EL (cell line): ENCODE results near the gene EBF3.

ENCODE experiments used
- DNase-seq: peaks from one replicate; pipeline ENCODE4 v3.0.0-alpha.2; 2016

EBF3 gene

GRCh38 chr10:129850316-129850715 is 113.8 kb downstream of the EBF3 start:
- DNase-seq: no peak

- DNase-seq: no peak
Observed at GRCh38 chr10:129849853-129850252, 114.2 kb downstream of the EBF3 start.

DNA sequence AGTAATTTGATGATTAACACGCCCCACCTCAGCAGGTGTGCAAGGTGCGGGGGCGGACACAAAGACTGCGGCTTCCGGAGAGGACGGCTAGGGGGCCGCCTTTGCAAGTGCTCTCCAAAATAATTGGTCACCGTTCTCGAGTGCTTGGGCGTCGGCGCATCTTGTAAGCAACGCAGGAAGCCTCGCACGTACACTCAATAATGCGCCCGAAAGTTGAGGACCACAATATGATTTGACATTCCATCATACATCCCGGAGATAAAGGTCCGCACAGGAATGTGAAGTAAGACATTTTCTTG is 114.7 kb downstream of the EBF3 start:
- no peak for DNase-seq

DNA sequence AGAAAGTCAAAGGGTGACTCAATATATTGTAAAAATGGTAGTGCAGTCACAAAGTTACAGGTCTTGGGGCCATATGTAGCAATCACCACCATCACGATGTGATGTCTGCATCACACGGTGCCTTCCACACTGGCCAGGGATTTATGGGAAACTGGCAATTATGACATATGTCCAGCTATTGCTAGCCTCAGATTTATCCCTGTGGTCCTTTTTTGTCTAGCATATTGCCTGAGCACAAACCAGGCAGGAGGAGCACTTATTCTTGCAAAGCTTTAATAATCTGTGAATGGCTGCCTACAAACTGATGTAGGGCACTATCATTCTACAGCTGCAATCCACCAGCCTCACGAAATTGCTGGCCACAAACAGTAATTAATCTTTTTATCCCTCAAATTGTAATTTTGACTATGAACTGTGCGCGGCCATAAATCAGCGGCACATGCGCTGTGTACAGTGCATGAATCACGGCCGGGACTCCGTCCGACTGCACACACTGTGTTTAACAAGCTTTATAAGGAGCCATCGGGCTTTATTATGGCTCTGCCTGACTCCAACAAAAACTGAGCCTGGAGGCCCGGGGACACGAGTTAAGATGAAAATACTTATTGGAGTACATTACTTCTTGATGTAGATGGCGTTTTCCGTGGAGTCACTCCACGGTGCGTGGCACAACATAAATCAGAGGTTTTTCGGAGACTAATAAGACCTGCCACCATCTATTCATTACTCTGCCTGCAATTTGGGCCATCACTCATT is 115.2 kb downstream of the EBF3 start:
- DNase-seq: no peak

GRCh38 chr10:129847741-129848483 is 116.2 kb downstream of the EBF3 start:
- DNase-seq: no peak

DNA sequence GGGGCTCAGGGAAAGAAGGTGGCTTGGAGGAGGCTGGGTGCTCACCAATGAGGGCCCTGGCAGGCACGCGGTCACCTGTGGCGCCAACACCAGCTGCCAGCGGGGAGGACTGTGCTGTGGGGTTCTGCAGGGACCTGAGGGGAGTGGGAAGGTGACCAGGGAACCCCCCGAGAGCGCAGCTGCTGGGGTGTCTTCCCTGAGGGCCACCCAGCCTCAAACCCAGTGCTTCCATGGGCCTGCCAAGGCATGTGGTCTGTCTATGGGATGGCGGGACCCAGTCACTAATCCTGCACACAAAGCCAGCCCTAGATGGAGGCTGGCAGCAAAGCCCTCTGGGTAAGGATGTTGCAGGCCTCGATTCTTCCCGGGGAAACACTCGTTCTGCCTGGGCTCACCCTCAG is 117.1 kb downstream of the EBF3 start:
- no peak for DNase-seq

DNA sequence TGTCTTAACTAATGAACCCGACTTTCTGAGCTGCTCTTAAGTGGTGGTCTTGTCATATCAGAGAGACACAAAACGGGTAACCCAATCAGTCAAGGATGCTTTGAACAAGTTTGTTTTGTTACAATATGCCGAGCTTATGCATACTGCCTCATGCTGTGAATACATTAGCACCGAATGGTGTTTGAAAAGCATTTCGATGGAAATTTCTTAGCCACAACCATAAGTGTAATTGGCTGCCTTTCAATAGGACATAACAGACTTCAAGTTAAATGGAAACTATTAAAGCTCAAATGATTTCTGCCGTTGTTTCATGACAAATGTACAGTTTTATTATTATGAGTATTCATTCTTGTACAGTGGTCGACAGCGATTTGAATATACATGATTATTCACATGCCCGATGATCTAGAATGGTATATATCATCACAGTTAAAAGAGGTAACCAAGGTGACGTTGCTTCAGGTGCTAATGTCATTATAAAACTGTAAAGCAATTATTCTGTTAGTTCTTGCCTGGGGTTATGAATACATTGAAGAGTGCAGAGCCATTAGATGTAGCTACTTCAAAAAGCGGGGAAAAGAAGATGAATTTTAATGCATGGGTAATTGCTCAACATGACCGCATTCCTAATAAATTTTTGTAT is 118.8 kb downstream of the EBF3 start:
- no peak for DNase-seq

DNA sequence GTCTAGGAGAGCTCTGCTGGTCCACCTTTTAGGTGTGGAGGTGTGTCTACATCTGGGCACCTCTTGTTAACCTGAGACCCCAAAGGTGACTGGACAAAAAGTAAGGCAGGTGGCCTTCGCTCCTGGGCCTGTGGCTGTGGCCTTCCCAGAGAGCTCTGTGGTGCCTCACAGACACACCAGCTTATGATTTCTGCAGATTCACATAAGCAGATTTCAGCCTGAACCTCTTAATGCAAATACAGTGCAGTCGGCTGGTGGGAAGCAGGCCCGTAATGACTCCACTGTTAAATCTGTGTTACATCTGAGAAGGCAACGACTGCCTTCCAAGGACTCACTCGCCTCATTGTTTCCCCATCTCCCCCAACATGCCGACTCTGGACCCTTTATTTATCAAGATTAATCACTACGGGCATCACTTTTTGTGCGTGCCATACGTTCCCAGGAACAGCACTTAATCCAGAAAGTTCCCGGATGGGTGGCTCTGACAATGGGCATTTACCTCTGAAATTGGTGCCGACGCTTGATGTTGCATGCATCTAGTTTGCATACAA is 119.8 kb downstream of the EBF3 start:
- no peak for DNase-seq

DNA sequence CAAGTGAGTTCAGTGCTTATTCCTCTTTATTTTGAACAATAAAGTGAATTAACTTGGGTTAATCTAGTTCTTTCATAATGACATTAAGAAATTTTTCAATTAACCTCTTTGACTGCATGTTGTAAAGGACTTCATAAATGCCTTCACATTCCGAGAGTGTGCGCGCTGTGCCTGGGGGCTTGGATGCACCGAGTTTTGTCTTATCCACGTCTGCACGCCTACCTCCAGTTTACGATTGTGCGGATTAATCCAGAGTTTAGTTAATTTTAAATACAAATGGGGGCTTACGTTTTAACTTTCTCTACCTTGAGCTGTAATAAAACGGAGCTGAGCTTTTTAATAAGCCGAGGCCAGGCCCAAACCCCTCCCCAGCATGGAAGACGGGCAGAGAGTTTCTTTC is 120.4 kb downstream of the EBF3 start:
- no peak for DNase-seq

GRCh38 chr10:129843131-129843541 is 120.9 kb downstream of the EBF3 start:
- DNase-seq: no peak

DNA sequence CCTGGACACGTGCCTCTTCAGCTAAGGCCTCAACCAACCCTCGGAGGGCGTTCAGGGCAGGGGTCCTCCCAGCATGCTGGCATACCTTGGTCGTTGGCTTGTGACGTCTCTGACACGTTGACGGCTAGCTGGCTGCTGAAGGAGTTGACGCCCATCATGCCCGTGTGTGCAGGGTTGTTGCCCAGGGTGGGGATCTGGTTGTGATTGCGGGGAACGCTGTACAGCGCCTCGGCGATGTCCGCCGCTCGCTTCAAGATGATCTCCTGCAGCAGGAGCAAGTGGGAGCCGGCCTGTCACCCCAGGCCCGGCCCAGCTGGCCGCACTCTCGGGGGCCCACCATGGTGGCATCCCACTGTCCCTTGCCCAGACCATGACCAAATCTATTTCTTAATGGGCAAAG is 122.0 kb downstream of the EBF3 start:
- DNase-seq: no peak

DNA sequence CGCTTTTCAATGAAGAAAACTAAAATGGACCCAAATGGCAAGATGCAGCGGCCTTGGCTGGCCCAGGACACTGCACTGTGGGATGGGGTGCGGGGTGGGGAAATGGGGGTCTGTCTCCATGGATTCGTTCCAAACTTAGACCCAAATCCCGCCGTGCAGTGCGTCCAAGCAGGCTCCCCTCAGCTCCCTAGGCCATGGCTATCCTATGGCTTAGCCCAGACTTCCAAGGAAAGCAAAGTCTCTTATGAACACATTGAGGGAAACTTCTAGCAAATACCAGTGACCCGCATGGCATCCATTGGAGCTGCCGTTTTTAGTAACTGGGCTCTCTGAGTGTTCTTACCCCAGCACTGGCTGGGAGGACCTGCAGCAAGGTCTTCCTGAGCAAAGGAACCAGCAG is 122.5 kb downstream of the EBF3 start:
- DNase-seq: no peak

DNA sequence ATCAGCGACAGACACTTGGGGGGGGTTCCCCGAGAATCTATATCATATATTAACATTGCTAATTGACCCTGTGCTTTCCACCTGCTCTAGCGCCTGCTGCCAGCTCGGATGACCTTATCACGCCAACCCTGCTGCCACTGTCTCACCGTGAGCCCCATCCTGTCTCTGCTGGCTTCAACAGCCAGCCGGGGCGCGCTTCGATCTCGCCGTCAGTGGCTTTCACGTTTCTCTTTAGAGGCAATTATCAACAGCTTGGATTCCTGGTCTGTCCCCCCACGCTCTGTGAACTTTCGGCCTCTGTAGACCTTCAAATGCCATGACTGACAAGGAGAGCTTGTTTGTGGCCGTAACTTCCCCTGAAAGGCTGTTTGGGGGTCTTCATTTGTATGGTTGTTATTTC is 123.0 kb downstream of the EBF3 start:
- no peak for DNase-seq

DNA sequence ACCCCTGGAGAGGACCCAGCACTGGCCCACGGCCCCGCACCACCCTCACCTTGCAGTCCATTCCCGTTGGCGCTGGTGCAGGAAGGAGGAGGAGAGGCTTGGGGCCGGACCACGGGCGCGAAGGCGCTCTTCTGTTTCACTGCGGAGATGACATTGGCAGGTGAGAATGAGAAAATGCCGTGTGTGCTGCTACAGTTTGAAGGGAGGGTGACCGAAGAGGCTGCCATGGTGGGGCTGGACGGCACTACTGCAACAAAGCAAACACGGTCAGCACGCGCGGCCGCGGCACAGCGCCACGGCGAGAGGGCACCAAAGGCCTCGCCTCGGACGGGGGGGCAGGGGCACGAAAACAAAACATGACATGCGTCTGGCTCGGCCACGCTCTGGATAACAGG is 123.9 kb downstream of the EBF3 start:
- no peak for DNase-seq

- no peak for DNase-seq
Observed at GRCh38 chr10:129839285-129840195, 124.5 kb downstream of the EBF3 start.

GRCh38 chr10:129838794-129839193 is 125.3 kb downstream of the EBF3 start:
- no peak for DNase-seq

DNA sequence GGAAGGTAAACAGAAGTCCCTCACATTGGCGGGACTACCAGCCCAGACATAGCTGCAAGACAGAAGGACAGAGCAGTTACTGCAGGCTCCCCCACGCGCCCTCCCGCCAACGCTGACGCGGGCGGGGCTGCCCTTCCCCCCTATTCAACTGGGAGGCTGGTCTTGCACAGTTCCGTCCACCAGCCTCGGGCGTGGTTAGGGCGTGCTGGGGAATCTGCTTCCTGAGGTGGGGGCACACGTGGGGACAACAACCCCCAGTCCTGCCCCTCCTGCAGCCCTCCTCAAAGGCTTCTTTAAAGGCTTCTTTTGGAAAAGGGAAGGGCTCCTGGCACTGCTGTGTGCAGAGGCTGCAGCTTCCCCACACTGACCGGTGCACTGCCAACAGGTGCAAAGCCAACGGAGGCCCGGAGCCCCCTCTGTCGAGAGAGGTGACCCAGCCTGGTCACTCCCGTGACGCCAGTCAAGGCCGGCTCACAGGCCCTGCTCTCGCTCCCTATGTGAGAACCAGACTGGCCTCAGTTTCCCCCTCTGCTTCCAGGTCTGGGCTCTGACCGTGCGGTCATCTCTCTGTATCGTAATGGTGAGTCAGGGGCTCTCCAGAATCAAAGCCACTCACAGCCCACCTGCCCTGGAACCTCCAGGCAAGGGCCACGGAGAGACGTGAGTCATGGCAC is 126.0 kb downstream of the EBF3 start:
- DNase-seq: no peak

GRCh38 chr10:129836253-129836652 is 127.8 kb downstream of the EBF3 start:
- no peak for DNase-seq

DNA sequence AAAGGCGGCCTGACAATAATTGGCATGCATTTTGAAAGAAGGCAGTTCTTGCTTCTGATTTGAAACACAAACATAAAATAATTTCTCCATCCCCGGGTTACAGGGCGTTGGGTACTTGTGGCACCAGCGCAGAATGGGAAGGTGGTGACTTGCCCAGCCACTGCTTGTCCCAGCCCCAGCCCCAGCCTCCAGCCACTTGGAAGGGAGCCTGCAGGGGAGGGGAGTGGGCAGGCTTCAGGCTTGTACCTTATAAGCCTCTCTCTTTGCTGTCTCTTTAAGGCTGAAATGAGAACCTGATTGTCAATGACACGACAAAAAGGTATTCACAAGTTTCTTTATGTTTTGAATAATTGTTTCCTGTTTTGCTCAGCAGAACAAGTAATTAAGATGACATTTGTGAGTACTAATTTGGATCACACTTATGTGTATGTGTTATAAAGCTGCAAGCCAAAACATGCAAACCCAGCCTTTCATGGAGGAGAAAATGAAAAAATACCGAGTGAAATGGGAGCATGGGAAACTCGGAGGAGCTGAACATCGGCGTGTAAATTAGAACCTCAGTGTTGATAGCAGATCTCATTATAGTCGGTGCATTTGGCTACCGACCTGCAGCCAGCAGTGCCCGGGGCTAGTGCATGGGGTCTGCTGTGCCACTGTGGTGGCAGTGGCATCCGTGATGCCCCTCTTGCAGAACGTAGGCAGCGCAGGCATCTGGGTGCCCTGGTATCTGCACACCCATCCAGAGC is 129.9 kb downstream of the EBF3 start:
- no peak for DNase-seq

DNA sequence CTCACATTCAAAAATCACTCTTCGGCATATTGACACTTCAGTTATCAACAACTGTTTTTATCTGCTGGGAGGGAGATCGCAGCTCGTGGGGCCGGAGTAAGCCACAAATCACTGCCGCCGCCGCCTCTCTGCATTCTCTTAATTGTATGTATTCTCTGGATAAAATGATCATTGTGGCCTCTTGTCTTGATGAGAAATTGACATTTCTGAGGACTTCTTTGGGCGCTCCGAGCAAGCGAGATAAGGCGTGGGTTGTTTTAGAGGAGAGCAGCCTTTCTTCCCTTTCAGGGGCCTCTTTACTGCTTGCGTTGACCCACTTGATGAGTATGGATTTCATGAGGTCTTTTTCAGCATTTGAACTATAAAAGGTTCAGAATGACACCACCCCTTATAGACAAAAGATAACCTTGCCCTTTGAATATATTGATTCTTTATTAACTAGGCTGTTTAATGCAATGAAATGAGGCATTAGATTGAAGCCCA is 130.6 kb downstream of the EBF3 start:
- no peak for DNase-seq
